Astrocyte (in vitro differentiated cells and primary cell): ENCODE data around the gene SYTL3.

Experiments
- EZH2 ChIP-seq: IDR thresholded peaks from 2 replicates; pipeline ENCODE4 v1.6.1; 2012; ENCODE audit warnings: mild to moderate bottlenecking, low read length, inconsistent platforms; ENCODE audit not compliant: insufficient read depth
- TF ChIP-seq, protein P1 (sequence below): IDR thresholded peaks from 2 replicates; pipeline ENCODE4 v1.5.1; 2011; ENCODE audit warnings: low read depth, mild to moderate bottlenecking, inconsistent platforms, low read length, moderate library complexity; ENCODE audit not compliant: insufficient read depth

DNA sequence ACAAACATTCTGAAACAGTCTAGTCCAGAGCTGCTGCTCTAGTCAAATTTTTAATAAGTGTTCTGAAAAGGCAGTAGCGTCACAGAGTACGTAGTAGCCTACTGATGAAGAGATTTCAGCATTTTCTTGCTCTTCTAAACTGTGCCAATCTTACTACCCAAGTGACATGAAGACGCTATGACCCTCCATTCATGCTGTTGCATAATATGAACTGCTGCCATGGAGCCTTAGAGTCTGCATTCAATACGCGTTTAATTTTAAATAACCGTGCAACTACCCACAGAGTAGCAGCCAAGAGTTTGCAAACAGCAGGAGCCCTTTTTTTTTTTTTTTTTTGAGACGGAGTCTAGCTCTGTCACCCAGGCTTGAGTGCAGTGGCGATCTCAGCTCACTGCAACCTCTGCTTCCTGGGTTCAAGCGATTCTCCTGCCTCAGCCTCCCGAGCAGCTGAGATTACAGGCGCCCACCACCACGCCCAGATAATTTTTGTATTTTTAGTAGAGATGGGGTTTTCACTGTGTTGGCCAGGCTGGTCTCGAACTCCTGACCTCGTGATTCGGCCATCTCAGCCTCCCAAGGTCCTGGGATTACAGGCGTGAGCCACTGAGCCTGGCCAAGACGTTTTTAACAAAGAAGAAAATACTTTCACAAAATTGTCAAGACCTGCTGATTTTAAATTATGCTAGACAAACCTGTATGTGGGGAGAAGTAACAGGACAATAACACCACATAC is 125.0 kb downstream of the SYTL3 start:
- TF ChIP-seq, protein P1, sequence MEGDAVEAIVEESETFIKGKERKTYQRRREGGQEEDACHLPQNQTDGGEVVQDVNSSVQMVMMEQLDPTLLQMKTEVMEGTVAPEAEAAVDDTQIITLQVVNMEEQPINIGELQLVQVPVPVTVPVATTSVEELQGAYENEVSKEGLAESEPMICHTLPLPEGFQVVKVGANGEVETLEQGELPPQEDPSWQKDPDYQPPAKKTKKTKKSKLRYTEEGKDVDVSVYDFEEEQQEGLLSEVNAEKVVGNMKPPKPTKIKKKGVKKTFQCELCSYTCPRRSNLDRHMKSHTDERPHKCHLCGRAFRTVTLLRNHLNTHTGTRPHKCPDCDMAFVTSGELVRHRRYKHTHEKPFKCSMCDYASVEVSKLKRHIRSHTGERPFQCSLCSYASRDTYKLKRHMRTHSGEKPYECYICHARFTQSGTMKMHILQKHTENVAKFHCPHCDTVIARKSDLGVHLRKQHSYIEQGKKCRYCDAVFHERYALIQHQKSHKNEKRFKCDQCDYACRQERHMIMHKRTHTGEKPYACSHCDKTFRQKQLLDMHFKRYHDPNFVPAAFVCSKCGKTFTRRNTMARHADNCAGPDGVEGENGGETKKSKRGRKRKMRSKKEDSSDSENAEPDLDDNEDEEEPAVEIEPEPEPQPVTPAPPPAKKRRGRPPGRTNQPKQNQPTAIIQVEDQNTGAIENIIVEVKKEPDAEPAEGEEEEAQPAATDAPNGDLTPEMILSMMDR, result no peak
- TF ChIP-seq EZH2, result no peak
